ENCODE results near the gene PCSK6. TPM values are rescaled to one million over a fixed set of nuclear protein-coding genes. Genes with fewer than 3 reads are reported as not detected.

PCSK6 gene
- total RNA-seq, 1 donor from 2014 or later = 3.8 TPM

- Mint-ChIP-seq H3K36me3 (ENCODE audit: unreplicated experiment) (peaks cover 6% of the 10 kb centered on the region), H3K4me1 (ENCODE audit: low read depth, unreplicated experiment) (no peaks in the 10 kb centered on the region), H3K27me3 (ENCODE audit: unreplicated experiment) (no peaks in the 10 kb centered on the region), H3K9me3 (ENCODE audit: unreplicated experiment) (no peaks in the 10 kb centered on the region), H3K27ac (ENCODE audit: unreplicated experiment) (no peak overlapping the region), H3K4me3 (ENCODE audit: unreplicated experiment) (no peak overlapping the region)
- TF ChIP-seq CTCF (IDR thresholded peaks at IDR 0.05; ENCODE audit: partially characterized antibody, unreplicated experiment) = no peak
- DNase-seq = no peak
Measured at GRCh38 chr15:101353240-101353639, 136.3 kb downstream of the PCSK6 start.

GRCh38 chr15:101351736-101352135 is 137.8 kb downstream of the PCSK6 start:
- no peak overlapping the region for H3K27ac Mint-ChIP-seq (ENCODE audit: unreplicated experiment)
- no peaks in the 10 kb centered on the region for H3K9me3 Mint-ChIP-seq (ENCODE audit: unreplicated experiment)
- H3K4me1 Mint-ChIP-seq (ENCODE audit: low read depth, unreplicated experiment) = no peaks in the 10 kb centered on the region
- H3K36me3 Mint-ChIP-seq (ENCODE audit: unreplicated experiment) = peaks cover 6% of the 10 kb centered on the region
- DNase-seq = no peak
- H3K27me3 Mint-ChIP-seq (ENCODE audit: unreplicated experiment) = no peaks in the 10 kb centered on the region
- no peak for TF ChIP-seq CTCF (IDR thresholded peaks at IDR 0.05; ENCODE audit: partially characterized antibody, unreplicated experiment)
- no peak overlapping the region for H3K4me3 Mint-ChIP-seq (ENCODE audit: unreplicated experiment)

GRCh38 chr15:101349047-101349951 is 140.2 kb downstream of the PCSK6 start:
- H3K9me3 Mint-ChIP-seq (ENCODE audit: unreplicated experiment) = no peaks in the 10 kb centered on the region
- H3K27ac Mint-ChIP-seq (ENCODE audit: unreplicated experiment) = no peak overlapping the region
- no peaks in the 10 kb centered on the region for H3K4me1 Mint-ChIP-seq (ENCODE audit: low read depth, unreplicated experiment)
- DNase-seq = no peak
- no peak for TF ChIP-seq CTCF (IDR thresholded peaks at IDR 0.05; ENCODE audit: partially characterized antibody, unreplicated experiment)
- H3K27me3 Mint-ChIP-seq (ENCODE audit: unreplicated experiment) = no peaks in the 10 kb centered on the region
- no peak overlapping the region for H3K4me3 Mint-ChIP-seq (ENCODE audit: unreplicated experiment)
- peaks cover 6% of the 10 kb centered on the region for H3K36me3 Mint-ChIP-seq (ENCODE audit: unreplicated experiment)

- no peaks in the 10 kb centered on the region for H3K4me1 Mint-ChIP-seq (ENCODE audit: low read depth, unreplicated experiment)
- peaks cover 6% of the 10 kb centered on the region for H3K36me3 Mint-ChIP-seq (ENCODE audit: unreplicated experiment)
- no peak for DNase-seq
- H3K27me3 Mint-ChIP-seq (ENCODE audit: unreplicated experiment) = no peaks in the 10 kb centered on the region
- no peak for TF ChIP-seq CTCF (IDR thresholded peaks at IDR 0.05; ENCODE audit: partially characterized antibody, unreplicated experiment)
- H3K27ac Mint-ChIP-seq (ENCODE audit: unreplicated experiment) = no peak overlapping the region
- H3K9me3 Mint-ChIP-seq (ENCODE audit: unreplicated experiment) = no peaks in the 10 kb centered on the region
- H3K4me3 Mint-ChIP-seq (ENCODE audit: unreplicated experiment) = no peak overlapping the region
Measured at GRCh38 chr15:101348643-101349042, 140.9 kb downstream of the PCSK6 start.

GRCh38 chr15:101348015-101348414 is 141.5 kb downstream of the PCSK6 start:
- no peak for TF ChIP-seq CTCF (IDR thresholded peaks at IDR 0.05; ENCODE audit: partially characterized antibody, unreplicated experiment)
- no peaks in the 10 kb centered on the region for H3K27me3 Mint-ChIP-seq (ENCODE audit: unreplicated experiment)

More at GRCh38 chr15:101348015-101348414, 141.5 kb downstream of the PCSK6 start:
- Mint-ChIP-seq H3K4me1 (ENCODE audit: low read depth, unreplicated experiment) (no peaks in the 10 kb centered on the region), H3K9me3 (ENCODE audit: unreplicated experiment) (no peaks in the 10 kb centered on the region), H3K36me3 (ENCODE audit: unreplicated experiment) (peaks cover 6% of the 10 kb centered on the region), H3K27ac (ENCODE audit: unreplicated experiment) (no peak overlapping the region), H3K4me3 (ENCODE audit: unreplicated experiment) (no peak overlapping the region)
- no peak for DNase-seq

All from glutamatergic neuron (in vitro differentiated cells).